ENCODE data around the gene UBTD1.

GRCh38 chr10:97550336-97551149 is 51.8 kb downstream of the UBTD1 start:
- TF ChIP-seq CTCF (IDR thresholded peaks at IDR 0.05 in 2 of 3, conservative IDR thresholded peaks at IDR 0.05 in 1 of 3; ENCODE audit: control insufficient read depth in 2 of 3, extremely low read depth in 1 of 3, insufficient read depth in 1 of 3, low read depth in 3 of 3, low read length in 3 of 3) (no peak), PBX3 (IDR thresholded peaks at IDR 0.05; ENCODE audit: insufficient replicate concordance, low read depth, low read length) (no peak), POLR2A (IDR thresholded peaks at IDR 0.05; ENCODE audit: low read depth, low read length) (no peak), STAT1 (conservative IDR thresholded peaks at IDR 0.05) (no peak), BCL11A (IDR thresholded peaks at IDR 0.05; ENCODE audit: low read depth, low read length) (no peak), USF1 (IDR thresholded peaks at IDR 0.05; ENCODE audit: borderline replicate concordance, extremely low read length, insufficient read depth, low read depth, low read length) (no peak), RAD51 (IDR thresholded peaks at IDR 0.05) (no peak), MAX (IDR thresholded peaks at IDR 0.05; ENCODE audit: low read depth, low read length) (no peak), PAX8 (IDR thresholded peaks at IDR 0.05) (no peak), SMAD5 (IDR thresholded peaks at IDR 0.05; ENCODE audit: low read depth) (no peak), NRF1 (conservative IDR thresholded peaks at IDR 0.05; ENCODE audit: low read depth, low read length) (no peak)

Data from GM12878 (cell line).